SK-N-SH treated with all-trans-retinoic acid at 6 μM for 48 hours (cell line): ENCODE data around the gene CABYR.

Experiments
- ATAC-seq: fragments of 200-7000 bp; cut with Tn5 transposase; 3 replicates; pipeline ENCODE4 v1.9.1; 2020; ENCODE audit warnings: mild to moderate bottlenecking, moderate library complexity
- ARNTL ChIP-seq: fragments of 450-650 bp; formaldehyde crosslinking; IDR thresholded peaks from 2 replicates; pipeline ENCODE4 v1.5.0; 2020; ENCODE audit warnings: low read depth, mild to moderate bottlenecking, moderate library complexity, borderline replicate concordance
- BACH2 ChIP-seq: fragments of 250-450 bp; sonication (Bioruptor Pico); IDR thresholded peaks from 2 replicates; pipeline ENCODE4 v1.9.0; 2021; ENCODE audit warnings: mild to moderate bottlenecking, borderline replicate concordance
- CREB5 ChIP-seq: fragments of 250-450 bp; sonication (Bioruptor Pico); IDR thresholded peaks from 2 replicates; pipeline ENCODE4 v1.5.1; 2020; ENCODE audit warnings: low read depth, mild to moderate bottlenecking, moderate library complexity
- CSDC2 ChIP-seq: fragments of 250-450 bp; sonication (Bioruptor Pico); IDR thresholded peaks from 2 replicates; pipeline ENCODE4 v1.5.0; 2020; ENCODE audit warnings: mild to moderate bottlenecking, moderate library complexity
- CSRNP3 ChIP-seq: fragments of 250-450 bp; sonication (Bioruptor Pico); IDR thresholded peaks from 2 replicates; pipeline ENCODE4 v1.5.1; 2021; ENCODE audit warnings: mild to moderate bottlenecking, moderate library complexity
- GLIS3 ChIP-seq: fragments of 250-450 bp; sonication (Bioruptor Pico); IDR thresholded peaks from 2 replicates; pipeline ENCODE4 v1.5.0; 2020; ENCODE audit warnings: mild to moderate bottlenecking, moderate library complexity
- ISL1 ChIP-seq: fragments of 250-450 bp; sonication (Bioruptor Pico); IDR thresholded peaks from 2 replicates; pipeline ENCODE4 v2.1.2; 2022; ENCODE audit warnings: mild to moderate bottlenecking, moderate library complexity
- OSR1 ChIP-seq: fragments of 250-450 bp; sonication (Bioruptor Pico); IDR thresholded peaks from 2 replicates; pipeline ENCODE4 v1.8.0; 2022; ENCODE audit warnings: moderate library complexity, mild to moderate bottlenecking, inconsistent platforms
- PATZ1 ChIP-seq: fragments of 250-450 bp; sonication (Bioruptor Pico); IDR thresholded peaks from 2 replicates; pipeline ENCODE4 v1.8.0; 2020; ENCODE audit warnings: mild to moderate bottlenecking, moderate library complexity, borderline replicate concordance
- POU6F1 ChIP-seq: fragments of 250-450 bp; sonication (Bioruptor Pico); IDR thresholded peaks from 2 replicates; pipeline ENCODE4 v1.8.0; 2021; ENCODE audit warnings: low read depth, mild to moderate bottlenecking, moderate library complexity, borderline replicate concordance
- PPARA ChIP-seq: fragments of 250-450 bp; sonication (Bioruptor Pico); IDR thresholded peaks from 2 replicates; pipeline ENCODE4 v1.5.0; 2020; ENCODE audit warnings: mild to moderate bottlenecking, borderline replicate concordance
- RARB ChIP-seq: fragments of 250-450 bp; sonication (Bioruptor Pico); IDR thresholded peaks from 2 replicates; pipeline ENCODE4 v1.8.0; 2021; ENCODE audit warnings: mild to moderate bottlenecking, moderate library complexity
- SNAI2 ChIP-seq: fragments of 250-450 bp; sonication (Bioruptor Pico); IDR thresholded peaks from 2 replicates; pipeline ENCODE4 v1.5.0; 2020; ENCODE audit warnings: mild to moderate bottlenecking, moderate library complexity
- TOX ChIP-seq: fragments of 250-450 bp; sonication (Bioruptor Pico); IDR thresholded peaks from 2 replicates; pipeline ENCODE4 v1.8.0; 2021; ENCODE audit warnings: mild to moderate bottlenecking, moderate library complexity, borderline replicate concordance
- TSHZ2 ChIP-seq: fragments of 250-450 bp; sonication (Bioruptor Pico); IDR thresholded peaks from 2 replicates; pipeline ENCODE4 v1.5.0; 2020; ENCODE audit warnings: mild to moderate bottlenecking, moderate library complexity
- ZC3H10 ChIP-seq: fragments of 250-450 bp; sonication (Bioruptor Pico); IDR thresholded peaks from 2 replicates; pipeline ENCODE4 v1.5.1; 2021; ENCODE audit warnings: mild to moderate bottlenecking, moderate library complexity
- ZFP30 ChIP-seq: fragments of 450-650 bp; formaldehyde crosslinking; IDR thresholded peaks from 2 replicates; pipeline ENCODE4 v1.5.0; 2022; ENCODE audit warnings: mild to moderate bottlenecking, moderate library complexity
- ZNF565 ChIP-seq: fragments of 450-650 bp; formaldehyde crosslinking; conservative IDR thresholded peaks from 2 replicates; pipeline ENCODE4 v1.5.0; 2020; ENCODE audit warnings: low read depth, mild to moderate bottlenecking, moderate library complexity
- ZNF70 ChIP-seq: fragments of 450-650 bp; formaldehyde crosslinking; IDR thresholded peaks from 2 replicates; pipeline ENCODE4 v1.5.0; 2020; ENCODE audit warnings: mild to moderate bottlenecking, moderate library complexity
- ZNF8 ChIP-seq: fragments of 450-650 bp; formaldehyde crosslinking; IDR thresholded peaks from 2 replicates; pipeline ENCODE4 v1.5.0; 2020; ENCODE audit warnings: mild to moderate bottlenecking, moderate library complexity

Gene CABYR

GRCh38 chr18:24104486-24104885, 34.4 kb upstream of the CABYR start:
- TF ChIP-seq SNAI2 (CRISPR knock-in tag) = no peak
- no peak for TF ChIP-seq PPARA (CRISPR knock-in tag)
- TF ChIP-seq ZNF70 (CRISPR knock-in tag) = no peak
- no peak for ATAC-seq

- no peak for ATAC-seq
- TF ChIP-seq BACH2 (CRISPR knock-in tag) (no peak), ZNF565 (CRISPR knock-in tag) (no peak), TSHZ2 (CRISPR knock-in tag) (no peak), ZNF70 (CRISPR knock-in tag) (no peak), CSRNP3 (CRISPR knock-in tag) (no peak), PATZ1 (CRISPR knock-in tag) (no peak), TOX (CRISPR knock-in tag) (no peak), ZC3H10 (no peak), POU6F1 (CRISPR knock-in tag) (no peak), GLIS3 (CRISPR knock-in tag) (no peak), OSR1 (CRISPR knock-in tag) (no peak), CSDC2 (no peak), SNAI2 (CRISPR knock-in tag) (no peak), ZNF8 (CRISPR knock-in tag) (no peak), CREB5 (CRISPR knock-in tag) (no peak), ARNTL (CRISPR knock-in tag) (no peak), ZFP30 (CRISPR knock-in tag) (no peak)
- TF ChIP-seq, all 23 proteins: peak for 0
Observed at GRCh38 chr18:24108641-24109040, 30.2 kb upstream of the CABYR start.

GRCh38 chr18:24111936-24112335, 26.9 kb upstream of the CABYR start:
- ATAC-seq = no peak
- TF ChIP-seq CSRNP3 (CRISPR knock-in tag) (no peak), TSHZ2 (CRISPR knock-in tag) (no peak), ZFP30 (CRISPR knock-in tag) (no peak), CSDC2 (no peak), CREB5 (CRISPR knock-in tag) (no peak), SNAI2 (CRISPR knock-in tag) (no peak), ARNTL (CRISPR knock-in tag) (no peak), ZNF565 (CRISPR knock-in tag) (no peak), RARB (CRISPR knock-in tag) (no peak), ISL1 (CRISPR knock-in tag) (no peak)
